IgD-negative memory B cell (primary cell): Measurements from ENCODE around the gene ZNF717. TPM values are rescaled to one million over a fixed set of nuclear protein-coding genes. Genes with fewer than 3 reads are reported as not detected.

Experiments
- polyA plus RNA-seq: library from polyadenylated mRNA; unstranded; fragments of 300-500 nt; fragmentation: Illumina TruSeq; gene quantifications from one replicate; pipeline ENCODE4 v1.2.3, GENCODE V29; 2021

The ZNF717 gene
- polyA plus RNA-seq, 1 donor from 2014 or later = 4.7 TPM

Other genes starting within 250 kb of the ZNF717 start
- not detected for gene FRG2C, start 121.2 kb downstream of the ZNF717 start, polyA plus RNA-seq